Measurements from ENCODE around the gene SLC26A9.

The SLC26A9 gene

DNA sequence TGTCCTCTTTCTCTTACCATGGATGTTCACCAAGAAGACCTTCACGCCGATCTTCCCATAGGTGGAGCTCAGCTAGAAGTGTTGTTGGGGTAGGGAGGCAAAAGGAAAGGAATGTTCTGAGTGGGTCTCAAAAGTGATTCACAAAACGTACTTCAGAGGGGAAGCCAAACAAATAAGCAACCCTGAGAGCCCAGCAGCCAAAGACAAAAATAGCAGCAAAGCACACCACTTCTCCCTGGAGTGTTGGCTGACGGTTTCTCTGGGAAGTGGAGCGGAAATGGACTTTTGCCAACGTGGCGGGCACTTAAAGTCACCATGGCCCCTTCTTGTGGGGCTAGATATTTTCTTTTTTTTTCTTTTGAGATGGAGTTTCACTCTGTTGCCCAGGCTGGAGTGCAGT is 23.1 kb downstream of the SLC26A9 start:
- Histone ChIP-seq H3K4me3 (IDR thresholded peaks at IDR 0.05; ENCODE audit: insufficient read depth, low read depth, low read length) (no peak overlapping the region), H3K9ac (no peak overlapping the region), H2AFZ (ENCODE audit: low read depth) (no peak overlapping the region), H3K4me1 (ENCODE audit: low read depth, poor library complexity, severe bottlenecking) (no peaks in the 10 kb centered on the region), H3K27me3 (ENCODE audit: insufficient read depth, low read depth) (no peaks in the 10 kb centered on the region), H3K27ac (no peak overlapping the region), H3K79me2 (ENCODE audit: insufficient read depth, low read depth) (no peaks in the 10 kb centered on the region), H3K4me2 (no peak overlapping the region), H4K20me1 (ENCODE audit: insufficient read depth) (no peaks in the 10 kb centered on the region), H3K36me3 (ENCODE audit: insufficient read depth) (no peaks in the 10 kb centered on the region)
- TF ChIP-seq, protein P1, sequence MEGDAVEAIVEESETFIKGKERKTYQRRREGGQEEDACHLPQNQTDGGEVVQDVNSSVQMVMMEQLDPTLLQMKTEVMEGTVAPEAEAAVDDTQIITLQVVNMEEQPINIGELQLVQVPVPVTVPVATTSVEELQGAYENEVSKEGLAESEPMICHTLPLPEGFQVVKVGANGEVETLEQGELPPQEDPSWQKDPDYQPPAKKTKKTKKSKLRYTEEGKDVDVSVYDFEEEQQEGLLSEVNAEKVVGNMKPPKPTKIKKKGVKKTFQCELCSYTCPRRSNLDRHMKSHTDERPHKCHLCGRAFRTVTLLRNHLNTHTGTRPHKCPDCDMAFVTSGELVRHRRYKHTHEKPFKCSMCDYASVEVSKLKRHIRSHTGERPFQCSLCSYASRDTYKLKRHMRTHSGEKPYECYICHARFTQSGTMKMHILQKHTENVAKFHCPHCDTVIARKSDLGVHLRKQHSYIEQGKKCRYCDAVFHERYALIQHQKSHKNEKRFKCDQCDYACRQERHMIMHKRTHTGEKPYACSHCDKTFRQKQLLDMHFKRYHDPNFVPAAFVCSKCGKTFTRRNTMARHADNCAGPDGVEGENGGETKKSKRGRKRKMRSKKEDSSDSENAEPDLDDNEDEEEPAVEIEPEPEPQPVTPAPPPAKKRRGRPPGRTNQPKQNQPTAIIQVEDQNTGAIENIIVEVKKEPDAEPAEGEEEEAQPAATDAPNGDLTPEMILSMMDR (conservative IDR thresholded peaks at IDR 0.05; ENCODE audit: low read depth, low read length), result no peak

DNA sequence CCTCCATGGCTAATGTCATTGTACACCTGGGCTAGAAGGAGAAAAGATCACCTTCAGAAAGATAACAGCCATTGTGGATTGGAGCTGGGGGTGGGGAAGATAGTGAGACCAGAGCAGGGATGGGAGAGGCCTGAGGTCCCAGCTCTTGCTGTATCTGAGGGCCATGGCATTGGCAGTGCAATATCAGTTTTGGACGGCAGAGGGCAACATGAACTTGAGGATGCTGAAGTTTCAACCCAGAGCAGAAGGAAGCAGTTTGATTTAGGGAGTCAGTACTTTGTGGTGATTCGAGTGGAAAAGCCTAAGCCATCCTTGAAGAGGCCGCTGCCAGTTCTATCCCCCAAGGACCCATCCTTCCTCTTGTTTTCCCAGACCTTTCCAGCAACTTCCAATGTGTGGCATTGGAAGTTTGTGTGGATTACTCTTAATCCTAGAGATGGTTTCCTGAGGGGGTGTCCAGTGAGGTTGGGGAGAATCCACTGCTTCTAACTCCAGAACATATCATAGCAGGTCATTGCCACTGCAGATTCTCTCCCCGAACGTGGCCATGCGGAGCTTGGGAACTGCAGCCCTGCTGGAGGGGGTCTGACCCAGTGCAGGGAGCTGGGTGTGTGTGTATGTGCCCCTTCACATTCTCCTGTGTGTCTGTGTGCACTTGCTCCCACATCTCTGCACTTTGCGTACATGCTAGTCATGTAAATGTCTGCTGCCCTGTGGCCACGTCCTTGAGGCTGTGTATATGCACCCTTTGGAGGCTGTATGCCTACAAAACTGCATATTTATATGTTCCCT is 24.1 kb downstream of the SLC26A9 start:
- no peak overlapping the region for H3K9ac ChIP-seq
- TF ChIP-seq, protein P1 (conservative IDR thresholded peaks at IDR 0.05; ENCODE audit: low read depth, low read length), result peak; percentile 99
- H3K79me2 ChIP-seq (ENCODE audit: insufficient read depth, low read depth), result no peaks in the 10 kb centered on the region
- H3K4me3 ChIP-seq (IDR thresholded peaks at IDR 0.05; ENCODE audit: insufficient read depth, low read depth, low read length), result no peak overlapping the region
- H3K4me2 ChIP-seq, result no peak overlapping the region
- no peaks in the 10 kb centered on the region for H3K4me1 ChIP-seq (ENCODE audit: low read depth, poor library complexity, severe bottlenecking)
- no peaks in the 10 kb centered on the region for H3K27me3 ChIP-seq (ENCODE audit: insufficient read depth, low read depth)
- no peaks in the 10 kb centered on the region for H4K20me1 ChIP-seq (ENCODE audit: insufficient read depth)
- no peak overlapping the region; the same call in 1 of the 2 replicates for H2AFZ ChIP-seq (ENCODE audit: low read depth)
- no peaks in the 10 kb centered on the region for H3K36me3 ChIP-seq (ENCODE audit: insufficient read depth)
- no peak overlapping the region for H3K27ac ChIP-seq

DNA sequence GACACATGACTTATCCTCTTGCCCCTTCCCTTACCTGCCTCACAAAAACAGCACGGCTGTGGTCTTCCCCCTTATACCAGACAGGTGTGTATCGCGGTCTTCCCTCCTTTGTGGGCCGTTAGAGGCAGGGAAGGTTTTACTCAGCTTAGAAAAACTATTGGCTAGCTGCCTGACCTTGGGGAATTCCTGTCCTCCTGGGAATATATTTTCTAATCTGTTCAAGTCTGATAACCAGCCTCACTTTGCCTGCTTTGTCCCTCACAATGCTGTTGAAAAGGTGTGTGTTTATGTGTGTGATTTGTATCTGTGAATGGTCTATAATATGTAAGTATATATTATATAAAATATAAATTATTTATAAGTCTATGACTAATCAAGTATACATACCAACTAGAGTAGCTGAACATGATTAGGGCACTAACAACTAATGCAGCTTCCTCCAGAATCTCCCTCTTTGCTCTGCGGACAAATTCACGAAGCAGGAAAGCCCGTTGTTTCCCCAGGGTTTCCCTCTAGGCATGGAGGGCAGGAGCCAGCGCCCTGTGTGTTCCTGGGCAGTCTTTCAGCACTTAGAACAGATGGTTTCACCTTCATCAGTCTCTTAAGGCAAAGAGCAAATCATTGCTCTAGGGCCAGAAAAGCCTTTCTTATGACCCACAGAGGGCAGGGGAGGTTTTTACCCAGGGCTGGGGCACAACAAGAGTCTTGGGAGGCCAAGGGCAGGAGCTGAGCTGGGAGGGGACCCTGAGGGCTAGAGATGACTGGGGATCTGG is 25.6 kb downstream of the SLC26A9 start:
- H3K4me1 ChIP-seq (ENCODE audit: low read depth, poor library complexity, severe bottlenecking), result no peaks in the 10 kb centered on the region
- H3K9ac ChIP-seq, result no peak overlapping the region
- H3K27ac ChIP-seq, result no peak overlapping the region
- H3K4me3 ChIP-seq (IDR thresholded peaks at IDR 0.05; ENCODE audit: insufficient read depth, low read depth, low read length), result no peak overlapping the region
- H3K36me3 ChIP-seq (ENCODE audit: insufficient read depth), result no peaks in the 10 kb centered on the region
- H3K79me2 ChIP-seq (ENCODE audit: insufficient read depth, low read depth), result no peaks in the 10 kb centered on the region
- TF ChIP-seq, protein P1 (conservative IDR thresholded peaks at IDR 0.05; ENCODE audit: low read depth, low read length), result no peak
- H4K20me1 ChIP-seq (ENCODE audit: insufficient read depth), result no peaks in the 10 kb centered on the region
- H2AFZ ChIP-seq (ENCODE audit: low read depth), result no peak overlapping the region
- H3K4me2 ChIP-seq, result no peak overlapping the region
- no peaks in the 10 kb centered on the region for H3K27me3 ChIP-seq (ENCODE audit: insufficient read depth, low read depth)

DNA sequence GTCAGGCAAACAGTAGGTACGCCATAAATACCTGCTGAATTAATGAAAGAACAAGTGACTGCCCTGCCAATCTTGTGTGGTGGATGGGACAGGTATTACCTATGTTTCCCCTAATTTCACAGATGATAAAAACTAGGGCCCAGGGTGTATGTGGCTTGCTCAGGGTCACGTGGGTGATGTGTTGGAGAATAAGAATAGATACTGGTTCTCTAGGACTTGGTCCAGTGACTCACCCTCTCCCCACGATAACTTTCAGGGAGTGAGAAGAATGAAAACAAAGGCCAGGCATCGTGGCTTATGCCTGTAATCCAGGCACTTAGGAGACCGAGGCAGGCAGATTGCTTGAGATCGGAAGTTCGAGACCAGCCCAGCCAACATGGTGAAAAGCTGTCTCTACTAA is 26.7 kb downstream of the SLC26A9 start:
- Histone ChIP-seq H4K20me1 (ENCODE audit: insufficient read depth) (no peaks in the 10 kb centered on the region), H3K36me3 (ENCODE audit: insufficient read depth) (no peaks in the 10 kb centered on the region), H3K27ac (no peak overlapping the region), H3K79me2 (ENCODE audit: insufficient read depth, low read depth) (no peaks in the 10 kb centered on the region), H3K4me2 (no peak overlapping the region), H3K9ac (no peak overlapping the region), H2AFZ (ENCODE audit: low read depth) (no peak overlapping the region), H3K27me3 (ENCODE audit: insufficient read depth, low read depth) (no peaks in the 10 kb centered on the region), H3K4me1 (ENCODE audit: low read depth, poor library complexity, severe bottlenecking) (no peaks in the 10 kb centered on the region), H3K4me3 (IDR thresholded peaks at IDR 0.05; ENCODE audit: insufficient read depth, low read depth, low read length) (no peak overlapping the region)
- TF ChIP-seq, protein P1 (conservative IDR thresholded peaks at IDR 0.05; ENCODE audit: low read depth, low read length), result no peak

All from KMS-11 (cell line).